GM12801 (cell line): ENCODE results near the gene BMP6.

Source experiments
- TF ChIP-seq, protein P1 (sequence below): IDR thresholded peaks from one replicate; pipeline ENCODE4 v1.5.1; 2011; ENCODE audit warnings: control low read depth; ENCODE audit not compliant: insufficient read length; ENCODE audit errors: extremely low read depth

Gene BMP6

DNA sequence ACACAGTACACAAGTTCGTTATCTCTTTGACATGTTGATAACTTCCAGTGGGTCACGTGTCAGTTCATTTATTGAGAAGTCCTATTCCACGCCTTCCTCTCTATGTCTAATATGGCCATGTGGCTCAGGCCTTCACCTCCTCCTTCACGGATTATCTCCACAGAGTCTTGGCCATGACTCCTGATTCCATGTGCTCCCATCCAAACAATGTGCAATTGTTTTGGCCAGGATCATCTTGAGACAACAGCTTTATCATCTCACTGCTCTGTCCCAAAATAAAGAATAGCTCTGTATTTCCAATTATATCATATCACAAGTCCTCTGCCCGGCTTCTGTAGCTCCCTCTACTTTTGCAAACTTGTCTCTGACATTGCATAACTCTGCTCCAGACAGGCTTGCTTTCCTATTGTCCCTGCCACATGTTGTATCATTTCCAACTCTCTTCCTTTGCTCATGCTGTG lies 195.8 kb downstream of the BMP6 start:
- TF ChIP-seq, protein P1, sequence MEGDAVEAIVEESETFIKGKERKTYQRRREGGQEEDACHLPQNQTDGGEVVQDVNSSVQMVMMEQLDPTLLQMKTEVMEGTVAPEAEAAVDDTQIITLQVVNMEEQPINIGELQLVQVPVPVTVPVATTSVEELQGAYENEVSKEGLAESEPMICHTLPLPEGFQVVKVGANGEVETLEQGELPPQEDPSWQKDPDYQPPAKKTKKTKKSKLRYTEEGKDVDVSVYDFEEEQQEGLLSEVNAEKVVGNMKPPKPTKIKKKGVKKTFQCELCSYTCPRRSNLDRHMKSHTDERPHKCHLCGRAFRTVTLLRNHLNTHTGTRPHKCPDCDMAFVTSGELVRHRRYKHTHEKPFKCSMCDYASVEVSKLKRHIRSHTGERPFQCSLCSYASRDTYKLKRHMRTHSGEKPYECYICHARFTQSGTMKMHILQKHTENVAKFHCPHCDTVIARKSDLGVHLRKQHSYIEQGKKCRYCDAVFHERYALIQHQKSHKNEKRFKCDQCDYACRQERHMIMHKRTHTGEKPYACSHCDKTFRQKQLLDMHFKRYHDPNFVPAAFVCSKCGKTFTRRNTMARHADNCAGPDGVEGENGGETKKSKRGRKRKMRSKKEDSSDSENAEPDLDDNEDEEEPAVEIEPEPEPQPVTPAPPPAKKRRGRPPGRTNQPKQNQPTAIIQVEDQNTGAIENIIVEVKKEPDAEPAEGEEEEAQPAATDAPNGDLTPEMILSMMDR = no peak

DNA sequence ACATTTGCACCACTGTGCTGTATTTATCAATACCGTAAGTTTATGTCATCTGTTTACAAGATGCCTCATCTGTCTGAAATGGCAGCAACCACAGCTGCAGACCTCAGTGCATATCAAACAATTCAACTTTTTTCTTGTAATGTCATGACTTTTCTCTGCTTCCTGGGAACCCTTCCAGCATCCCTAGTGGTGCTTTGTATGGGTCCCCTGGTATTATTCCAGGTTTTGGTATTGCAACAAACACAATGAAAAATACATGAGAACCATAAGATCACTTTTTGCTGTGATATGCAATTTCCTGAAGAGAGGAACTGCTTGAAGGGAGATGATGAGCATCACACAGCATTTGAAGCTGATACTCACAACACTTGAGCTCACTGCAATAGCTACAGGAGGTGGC lies 196.7 kb downstream of the BMP6 start:
- TF ChIP-seq, protein P1 = no peak

DNA sequence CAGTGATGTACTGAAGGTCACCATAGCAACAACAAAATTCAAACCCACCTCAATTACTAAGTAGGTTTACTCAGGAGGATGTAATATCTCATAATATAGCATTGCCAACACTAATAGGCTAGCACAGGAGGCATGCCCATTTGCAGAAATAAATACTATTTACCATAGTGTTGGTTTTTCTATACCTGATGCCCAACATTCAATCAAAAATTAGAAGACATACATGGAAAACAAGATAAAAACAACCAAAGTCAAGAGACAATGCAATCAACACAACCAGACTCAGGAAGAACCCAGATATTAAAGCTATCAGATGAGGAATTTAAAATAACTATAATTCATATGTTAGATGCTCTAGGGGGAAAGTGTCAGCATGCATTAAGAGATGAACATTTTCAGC lies 199.0 kb downstream of the BMP6 start:
- TF ChIP-seq, protein P1 = no peak
